Mesenchymal stem cell (in vitro differentiated cells and primary cell): ENCODE measurements around the gene NUTM1. TPM values are rescaled to one million over a fixed set of nuclear protein-coding genes. Genes with fewer than 3 reads are reported as not detected.
A peak's percentile ranks its signal among the peaks of the same experiment; 100 is the strongest.

Experiments
- DNase-seq: peaks from one replicate; pipeline ENCODE4 v3.0.0-alpha.2; 2013
- H2AFZ ChIP-seq: one replicate; pipeline ENCODE4 v1.6.1; 2013; ENCODE audit warnings: low read depth, mild to moderate bottlenecking, control low read depth, inconsistent platforms, low read length, moderate library complexity
- H2AK5ac ChIP-seq: 2 replicates; pipeline ENCODE4 v1.6.1; 2013; ENCODE audit warnings: low read length, moderate library complexity, mild to moderate bottlenecking, inconsistent platforms; ENCODE audit not compliant: severe bottlenecking
- H2BK120ac ChIP-seq: one replicate; pipeline ENCODE4 v1.6.1; 2013; ENCODE audit warnings: low read depth, mild to moderate bottlenecking, inconsistent platforms, low read length, moderate library complexity
- H2BK12ac ChIP-seq, 2 experiments: one replicate each; pipeline ENCODE4 v1.6.1; 2013; ENCODE audit warnings: inconsistent platforms in 2 of 2, low read length in 2 of 2, mild to moderate bottlenecking in 2 of 2, moderate library complexity in 2 of 2, control low read depth in 1 of 2
- H2BK15ac ChIP-seq: one replicate; pipeline ENCODE4 v1.6.1; 2013; ENCODE audit warnings: mild to moderate bottlenecking, low read depth, inconsistent platforms; ENCODE audit not compliant: poor library complexity, severe bottlenecking
- H2BK5ac ChIP-seq: 2 replicates; pipeline ENCODE4 v1.6.1; 2013; ENCODE audit warnings: low read depth, mild to moderate bottlenecking, low read length, control low read depth, inconsistent platforms; ENCODE audit not compliant: poor library complexity, severe bottlenecking
- H3K14ac ChIP-seq, 2 experiments: one replicate each; pipeline ENCODE4 v1.6.1; 2013; ENCODE audit warnings: inconsistent platforms in 2 of 2, low read length in 2 of 2, control low read depth in 1 of 2, mild to moderate bottlenecking in 1 of 2, moderate library complexity in 1 of 2
- H3K18ac ChIP-seq, 2 experiments: one replicate each; pipeline ENCODE4 v1.6.1; 2013; ENCODE audit warnings: inconsistent platforms in 2 of 2, low read length in 2 of 2, control low read depth in 1 of 2, low read depth in 1 of 2, mild to moderate bottlenecking in 1 of 2
- H3K23ac ChIP-seq, 2 experiments: one replicate each; pipeline ENCODE4 v1.6.1; 2013; ENCODE audit warnings: inconsistent platforms in 2 of 2, low read length in 2 of 2, mild to moderate bottlenecking in 2 of 2, moderate library complexity in 2 of 2, control low read depth in 1 of 2
- H3K27ac ChIP-seq: 2 replicates; pipeline ENCODE4 v1.5.1; 2013; ENCODE audit warnings: mild to moderate bottlenecking, moderate library complexity, low read length, control low read depth, inconsistent platforms; ENCODE audit not compliant: poor library complexity, severe bottlenecking
- H3K27me3 ChIP-seq, 2 experiments: 2 replicates each; pipeline versions ENCODE4 v1.6.1 to v1.7.0; 2013; ENCODE audit warnings: low read length in 2 of 2, mild to moderate bottlenecking in 2 of 2, moderate library complexity in 2 of 2, control low read depth in 1 of 2, inconsistent platforms in 1 of 2; ENCODE audit not compliant: control insufficient read depth in 1 of 2, insufficient read depth in 1 of 2
- H3K36me3 ChIP-seq, 2 experiments: 2 replicates each; pipeline versions ENCODE4 v1.6.1 to v1.7.0; 2013; ENCODE audit warnings: low read length in 2 of 2, control low read depth in 1 of 2, inconsistent platforms in 1 of 2, low read depth in 1 of 2, mild to moderate bottlenecking in 1 of 2; ENCODE audit not compliant: insufficient read depth in 2 of 2, control insufficient read depth in 1 of 2
- H3K4ac ChIP-seq, 2 experiments: one replicate each; pipeline ENCODE4 v1.6.1; 2013; ENCODE audit warnings: inconsistent platforms in 2 of 2, low read length in 2 of 2, mild to moderate bottlenecking in 2 of 2, moderate library complexity in 2 of 2, control low read depth in 1 of 2, low read depth in 1 of 2
- H3K4me1 ChIP-seq: 2 replicates; pipeline ENCODE4 v1.6.1; 2013; ENCODE audit warnings: low read depth, low read length, control low read depth; ENCODE audit not compliant: control insufficient read depth, insufficient read depth
- H3K4me2 ChIP-seq: 2 replicates; pipeline ENCODE4 v1.6.1; 2013; ENCODE audit warnings: low read length, mild to moderate bottlenecking, inconsistent platforms; ENCODE audit not compliant: poor library complexity, severe bottlenecking
- H3K4me3 ChIP-seq, 2 experiments: 2 replicates each; pipeline versions ENCODE4 v1.5.1 to v1.7.0; 2013; ENCODE audit warnings: low read length in 2 of 2, mild to moderate bottlenecking in 2 of 2, control low read depth in 1 of 2, low read depth in 1 of 2; ENCODE audit not compliant: insufficient read depth in 1 of 2
- H3K79me1 ChIP-seq: replicated peaks from 2 replicates; pipeline ENCODE4 v1.6.1; 2013; ENCODE audit warnings: mild to moderate bottlenecking, control low read depth, low read length, inconsistent platforms; ENCODE audit not compliant: poor library complexity, severe bottlenecking
- H3K9ac ChIP-seq: 2 replicates; pipeline ENCODE4 v1.7.0; 2013; ENCODE audit warnings: mild to moderate bottlenecking, low read length, moderate library complexity
- H3K9me3 ChIP-seq: 2 replicates; pipeline ENCODE4 v1.7.0; 2013; ENCODE audit warnings: mild to moderate bottlenecking, low read length; ENCODE audit not compliant: control insufficient read depth
- H4K8ac ChIP-seq: one replicate; pipeline ENCODE4 v1.6.1; 2013; ENCODE audit warnings: inconsistent platforms, mild to moderate bottlenecking, low read length, moderate library complexity
- H4K91ac ChIP-seq: one replicate; pipeline ENCODE4 v1.6.1; 2013; ENCODE audit warnings: mild to moderate bottlenecking, low read length, inconsistent platforms
- WGBS: methylation state at CpG from one replicate; pipeline ENCODE4 v1.1.7; 2013; ENCODE audit warnings: mixed read lengths; 5-methylcytosine and 5-hydroxymethylcytosine counted together
- polyA plus RNA-seq, 2 experiments: library from polyadenylated mRNA; stranded (reverse); fragments of 200-250 nt; gene quantifications; one replicate each; pipeline ENCODE4 v1.2.3, GENCODE V29; 2013

NUTM1 gene
- not detected for polyA plus RNA-seq (2013, experiment 1 of 2)
- polyA plus RNA-seq (2013, experiment 2 of 2) = not detected

GRCh38 chr15:34342737-34343575, at the start of gene NUTM1, which contains the start of gene NOP10:
TSS of gene NUTM1 (plus strand) at chr15:34343315. CDS start at chr15:34343697, 382 bp downstream.
TSS of gene NOP10 (minus strand) at chr15:34343136. CDS start at chr15:34343073, 63 bp downstream.
- Histone ChIP-seq H4K91ac (peak within 1 kb of the TSS; percentile 77), H3K23ac (no peak within 1 kb of the TSS), H2BK15ac (no peak within 1 kb of the TSS), H3K9ac (peak within 1 kb of the TSS; percentile 97), H3K27ac (peak within 1 kb of the TSS; percentile 95), H2AFZ (no peak within 1 kb of the TSS), H2BK12ac (no peak within 1 kb of the TSS), H3K14ac (no peak within 1 kb of the TSS), H2AK5ac (no peak within 1 kb of the TSS), H3K4me2 (peak within 1 kb of the TSS; percentile 60), H3K9me3 (no peaks in the 10 kb centered on the region), H3K27me3 (no peaks in the 10 kb centered on the region), H2BK5ac (no peak within 1 kb of the TSS), H3K79me1 (peaks cover 6% of the 10 kb centered on the region), H3K4ac (peak within 1 kb of the TSS; percentile 60 to 69), H3K4me1 (peaks cover 3% of the 10 kb centered on the region), H3K36me3 (peaks cover 7 to 32% of the 10 kb centered on the region in 2 experiments), H3K18ac (peak within 1 kb of the TSS; percentile 81 to 90), H2BK120ac (peak within 1 kb of the TSS; percentile 52), H3K4me3 (peak within 1 kb of the TSS; percentile 69 to 100), H4K8ac (peak within 1 kb of the TSS; percentile 95)
- peak; percentile 93 for DNase-seq
- WGBS = under 1% methylated on average over 34 of the region's 38 CpGs

GRCh38 chr15:34297059-34297458, 46.1 kb upstream of the NUTM1 start:
- WGBS = no CpG with 5 or more reads among the region's 1 CpG
- Histone ChIP-seq H3K4ac (no peak overlapping the region), H3K4me2 (no peak overlapping the region), H3K9me3 (no peaks in the 10 kb centered on the region), H3K23ac (no peak overlapping the region), H3K14ac (no peak overlapping the region), H2BK15ac (no peak overlapping the region), H4K8ac (no peak overlapping the region), H2AK5ac (no peak overlapping the region), H3K36me3 (peaks cover 0 to 3% of the 10 kb centered on the region in 2 experiments), H3K27ac (no peak overlapping the region), H3K4me1 (no peaks in the 10 kb centered on the region), H2BK5ac (no peak overlapping the region), H4K91ac (no peak overlapping the region), H2AFZ (no peak overlapping the region), H2BK12ac (no peak overlapping the region), H3K27me3 (no peaks in the 10 kb centered on the region), H3K79me1 (peaks cover 6% of the 10 kb centered on the region), H2BK120ac (no peak overlapping the region), H3K9ac (peak overlapping the region; percentile 40), H3K18ac (no peak overlapping the region), H3K4me3 (no peak overlapping the region)
- DNase-seq = no peak

GRCh38 chr15:34301058-34301457, 42.1 kb upstream of the NUTM1 start:
- no peak overlapping the region for H3K4me3 ChIP-seq
- H3K79me1 ChIP-seq = peaks cover 5% of the 10 kb centered on the region
- 93% methylated on average over 3 of the region's 3 CpGs for WGBS
- no peak for DNase-seq
- H3K23ac ChIP-seq = no peak overlapping the region
- H2BK12ac ChIP-seq = no peak overlapping the region
- H3K14ac ChIP-seq = no peak overlapping the region
- no peak overlapping the region for H3K4ac ChIP-seq
- no peak overlapping the region for H2AK5ac ChIP-seq
- H2BK120ac ChIP-seq = no peak overlapping the region
- H3K36me3 ChIP-seq = no peaks in the 10 kb centered on the region
- no peaks in the 10 kb centered on the region for H3K4me1 ChIP-seq
- no peak overlapping the region for H2BK15ac ChIP-seq
- no peak overlapping the region for H4K91ac ChIP-seq
- H2BK5ac ChIP-seq = no peak overlapping the region
- no peak overlapping the region for H3K9ac ChIP-seq
- no peak overlapping the region for H4K8ac ChIP-seq
- no peak overlapping the region for H3K18ac ChIP-seq
- H2AFZ ChIP-seq = no peak overlapping the region
- no peaks in the 10 kb centered on the region for H3K27me3 ChIP-seq
- no peak overlapping the region for H3K27ac ChIP-seq
- no peaks in the 10 kb centered on the region for H3K9me3 ChIP-seq
- no peak overlapping the region for H3K4me2 ChIP-seq

- Histone ChIP-seq H4K8ac (no peak overlapping the region), H2AFZ (no peak overlapping the region), H3K14ac (no peak overlapping the region), H3K9me3 (no peaks in the 10 kb centered on the region), H3K4me3 (no peak overlapping the region), H3K4ac (no peak overlapping the region), H3K79me1 (peaks cover 5% of the 10 kb centered on the region), H2BK12ac (no peak overlapping the region), H2BK15ac (no peak overlapping the region), H3K27me3 (no peaks in the 10 kb centered on the region), H2BK120ac (no peak overlapping the region), H2BK5ac (no peak overlapping the region), H3K9ac (no peak overlapping the region), H2AK5ac (no peak overlapping the region), H4K91ac (no peak overlapping the region), H3K18ac (no peak overlapping the region), H3K4me2 (no peak overlapping the region), H3K4me1 (no peaks in the 10 kb centered on the region), H3K36me3 (no peaks in the 10 kb centered on the region), H3K27ac (no peak overlapping the region), H3K23ac (no peak overlapping the region)
- peak; percentile 62 for DNase-seq
These were observed 38.5 kb upstream of the NUTM1 start for GRCh38 chr15:34304613-34305012.
